Panc1 (cell line): ENCODE results near the gene IGFBP3. TPM values are rescaled to one million over a fixed set of nuclear protein-coding genes. Genes with fewer than 3 reads are reported as not detected.

Experiments used
- total RNA-seq: library from RNA; stranded (reverse); gene quantifications from one replicate; pipeline ENCODE4 v1.2.1, GENCODE V29; 2021; ENCODE audit not compliant: unreplicated experiment

IGFBP3 gene
- total RNA-seq, 1 experiment from 2014 or later: 6.0 TPM

Other genes starting within 250 kb of the IGFBP3 start
- gene CCDC201, start 48.2 kb downstream of the IGFBP3 start, total RNA-seq: not detected
- gene IGFBP1, start 32.8 kb downstream of the IGFBP3 start, total RNA-seq: 0.33 TPM